Tibial nerve (tissue), 4 donors: Measurements from ENCODE around the gene CNOT2. TPM values are rescaled to one million over a fixed set of nuclear protein-coding genes. Genes with fewer than 3 reads are reported as not detected.

Source experiments
- DNase-seq, 2 donors: peaks; one replicate each; pipeline ENCODE4 v3.0.0-alpha.2; 2019; ENCODE audit warnings: low spot score in 2 of 2
- H3K27ac ChIP-seq, 4 donors: fragments of 200-600 bp; sonication (generic) in 3 of 4; one replicate each; pipeline ENCODE4 v1.5.1; 2017 to 2019; ENCODE audit warnings: mild to moderate bottlenecking in 1 of 4
- H3K27me3 ChIP-seq, 2 donors: fragments of 200-600 bp; sonication (generic) in 1 of 2; one replicate each; pipeline versions ENCODE4 v1.5.1 to v1.6.0; 2017 to 2019
- H3K36me3 ChIP-seq, 3 donors: fragments of 200-600 bp; sonication (generic); one replicate each; pipeline ENCODE4 v1.5.1; 2018 to 2019
- H3K4me1 ChIP-seq, 4 donors: fragments of 200-600 bp; sonication (generic) in 3 of 4; one replicate each; pipeline ENCODE4 v1.5.1; 2017 to 2019
- H3K4me3 ChIP-seq, 4 donors: fragments of 200-600 bp; sonication (generic) in 3 of 4; one replicate each; pipeline ENCODE4 v1.5.1; 2017 to 2019; ENCODE audit warnings: mild to moderate bottlenecking in 1 of 4, moderate library complexity in 1 of 4
- H3K9me3 ChIP-seq, 4 donors: fragments of 200-600 bp; sonication (generic) in 3 of 4; one replicate each; pipeline ENCODE4 v1.5.1; 2017 to 2019
- EP300 ChIP-seq, 2 donors: sonication (generic); formaldehyde crosslinking; IDR thresholded peaks; one replicate each; pipeline ENCODE4 v1.6.1; 2017; ENCODE audit warnings: antibody characterized with exemption in 2 of 2, mild to moderate bottlenecking in 1 of 2
- POLR2A ChIP-seq, 2 donors: fragments of 450-650 bp; IDR thresholded peaks; one replicate each; pipeline ENCODE4 v1.6.1; 2017; ENCODE audit warnings: antibody characterized with exemption in 2 of 2, mild to moderate bottlenecking in 2 of 2, moderate library complexity in 2 of 2
- WGBS, 2 donors: methylation state at CpG; one replicate each; pipeline ENCODE4 v1.1.5; 2018; 5-methylcytosine and 5-hydroxymethylcytosine counted together
- total RNA-seq, 4 donors: library from RNA; depleted of rRNA; stranded (reverse); fragments of >200 nt; gene quantifications; one replicate each; pipeline ENCODE4 v1.1.0, GENCODE V29; 2016
- TF ChIP-seq, protein P1 (sequence below), 5 experiments: fragments of 200-600 bp in 3 of 5; fragments of 450-650 bp in 2 of 5; sonication (generic) in 3 of 5; IDR thresholded peaks; one replicate each; pipeline ENCODE4 v1.5.1; 2016 to 2019; ENCODE audit warnings: antibody characterized with exemption in 5 of 5, mild to moderate bottlenecking in 3 of 5, moderate library complexity in 2 of 5

Gene CNOT2
- total RNA-seq, 4 donors from 2014 or later: 80.6 to 164 (median 132) TPM

GRCh38 chr12:70267550-70267949 lies 24.3 kb downstream of the CNOT2 start:
- Histone ChIP-seq H3K27ac (no peak overlapping the region), H3K27me3 (no peaks in the 10 kb centered on the region), H3K4me3 (no peak overlapping the region), H3K36me3 (peaks cover 0 to 3% (median 0%) of the 10 kb centered on the region in 3 donors), H3K9me3 (no peaks in the 10 kb centered on the region), H3K4me1 (peaks cover 0 to 61% (median 21%) of the 10 kb centered on the region in 4 donors)
- no peak for DNase-seq
- 58 to 64% methylated on average over 1 of the region's 1 CpG for WGBS, 2 donors
- no peak for TF ChIP-seq EP300 (IDR thresholded peaks at IDR 0.05)
- no peak for TF ChIP-seq POLR2A (IDR thresholded peaks at IDR 0.05)
- TF ChIP-seq, protein P1, sequence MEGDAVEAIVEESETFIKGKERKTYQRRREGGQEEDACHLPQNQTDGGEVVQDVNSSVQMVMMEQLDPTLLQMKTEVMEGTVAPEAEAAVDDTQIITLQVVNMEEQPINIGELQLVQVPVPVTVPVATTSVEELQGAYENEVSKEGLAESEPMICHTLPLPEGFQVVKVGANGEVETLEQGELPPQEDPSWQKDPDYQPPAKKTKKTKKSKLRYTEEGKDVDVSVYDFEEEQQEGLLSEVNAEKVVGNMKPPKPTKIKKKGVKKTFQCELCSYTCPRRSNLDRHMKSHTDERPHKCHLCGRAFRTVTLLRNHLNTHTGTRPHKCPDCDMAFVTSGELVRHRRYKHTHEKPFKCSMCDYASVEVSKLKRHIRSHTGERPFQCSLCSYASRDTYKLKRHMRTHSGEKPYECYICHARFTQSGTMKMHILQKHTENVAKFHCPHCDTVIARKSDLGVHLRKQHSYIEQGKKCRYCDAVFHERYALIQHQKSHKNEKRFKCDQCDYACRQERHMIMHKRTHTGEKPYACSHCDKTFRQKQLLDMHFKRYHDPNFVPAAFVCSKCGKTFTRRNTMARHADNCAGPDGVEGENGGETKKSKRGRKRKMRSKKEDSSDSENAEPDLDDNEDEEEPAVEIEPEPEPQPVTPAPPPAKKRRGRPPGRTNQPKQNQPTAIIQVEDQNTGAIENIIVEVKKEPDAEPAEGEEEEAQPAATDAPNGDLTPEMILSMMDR (IDR thresholded peaks at IDR 0.05): no peak

DNA sequence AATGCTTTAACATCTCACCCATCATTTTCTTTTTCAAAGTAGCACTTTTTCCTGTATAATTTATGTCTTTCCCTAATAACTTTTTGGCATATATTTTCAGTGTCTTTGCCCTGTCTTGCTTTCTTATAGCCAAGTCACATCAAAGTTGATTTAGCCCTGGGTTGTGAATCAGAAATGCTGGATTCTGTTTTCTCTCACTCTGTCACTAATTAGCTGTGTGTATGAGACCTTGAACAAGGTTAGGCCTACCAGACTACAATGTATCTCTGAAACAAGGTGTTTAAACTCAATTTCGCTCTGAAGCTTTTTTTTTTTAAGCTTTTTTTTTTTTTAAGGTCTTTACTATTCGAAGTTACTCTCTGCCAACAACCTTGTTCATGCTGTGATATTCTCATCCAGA lies 25.7 kb downstream of the CNOT2 start:
- Histone ChIP-seq H3K36me3 (no peaks in the 10 kb centered on the region), H3K4me3 (no peak overlapping the region), H3K4me1 (peaks cover 0 to 58% (median 19%) of the 10 kb centered on the region in 4 donors), H3K27me3 (no peaks in the 10 kb centered on the region), H3K27ac (no peak overlapping the region), H3K9me3 (no peaks in the 10 kb centered on the region)
- no peak for DNase-seq
- 71 to 82% methylated on average over 2 of the region's 2 CpGs for WGBS, 2 donors
- no peak for TF ChIP-seq EP300 (IDR thresholded peaks at IDR 0.05)
- no peak for TF ChIP-seq POLR2A (IDR thresholded peaks at IDR 0.05)
- TF ChIP-seq, protein P1 (IDR thresholded peaks at IDR 0.05): no peak

GRCh38 chr12:70270108-70270507 lies 26.9 kb downstream of the CNOT2 start:
- DNase-seq: no peak
- H3K9me3 ChIP-seq: no peaks in the 10 kb centered on the region
- no peaks in the 10 kb centered on the region for H3K27me3 ChIP-seq
- TF ChIP-seq POLR2A (IDR thresholded peaks at IDR 0.05) (no peak), EP300 (IDR thresholded peaks at IDR 0.05) (no peak)
- TF ChIP-seq, protein P1 (IDR thresholded peaks at IDR 0.05): no peak
- H3K36me3 ChIP-seq: no peaks in the 10 kb centered on the region
- no peak overlapping the region for H3K4me3 ChIP-seq
- WGBS, 2 donors: 44 to 48% methylated on average over 1 of the region's 1 CpG
- no peak overlapping the region for H3K27ac ChIP-seq
- H3K4me1 ChIP-seq: peaks cover 0 to 54% (median 17%) of the 10 kb centered on the region in 4 donors

DNA sequence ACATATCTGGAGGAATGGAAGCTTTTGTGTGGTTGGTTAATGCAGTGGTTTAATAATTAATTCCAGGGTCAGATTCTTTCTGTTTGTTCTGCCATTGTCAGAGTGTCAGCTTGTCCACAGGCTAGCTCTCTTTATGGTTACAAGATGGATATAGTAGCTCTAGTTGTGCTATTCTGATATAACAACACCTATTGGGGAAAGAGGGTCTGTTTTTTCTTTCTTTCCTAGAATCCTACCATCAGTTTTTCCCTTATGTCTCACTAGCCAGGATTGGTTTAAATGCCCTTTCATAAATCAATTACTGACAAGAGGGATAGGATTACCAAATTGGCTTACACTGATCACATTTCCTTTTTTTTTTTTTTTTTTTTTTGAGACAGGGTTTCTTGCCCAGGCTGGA lies 27.8 kb downstream of the CNOT2 start:
- TF ChIP-seq EP300 (IDR thresholded peaks at IDR 0.05) (no peak), POLR2A (IDR thresholded peaks at IDR 0.05) (no peak)
- TF ChIP-seq, protein P1 (IDR thresholded peaks at IDR 0.05): no peak

GRCh38 chr12:70272510-70272909 lies 29.3 kb downstream of the CNOT2 start:
- H3K4me3 ChIP-seq: no peak overlapping the region
- WGBS, 2 donors: 86 to 87% methylated on average over 3 of the region's 3 CpGs
- H3K4me1 ChIP-seq: peaks cover 0 to 56% (median 13%) of the 10 kb centered on the region in 4 donors
- DNase-seq: no peak
- no peaks in the 10 kb centered on the region for H3K9me3 ChIP-seq
- H3K36me3 ChIP-seq: no peaks in the 10 kb centered on the region
- TF ChIP-seq POLR2A (IDR thresholded peaks at IDR 0.05) (no peak), EP300 (IDR thresholded peaks at IDR 0.05) (no peak)
- TF ChIP-seq, protein P1 (IDR thresholded peaks at IDR 0.05): no peak
- no peak overlapping the region for H3K27ac ChIP-seq
- no peaks in the 10 kb centered on the region for H3K27me3 ChIP-seq

More for the DNA sequence above, 27.8 kb downstream of the CNOT2 start:
- Histone ChIP-seq H3K4me1 (peaks cover 0 to 50% (median 14%) of the 10 kb centered on the region in 4 donors), H3K27me3 (no peaks in the 10 kb centered on the region), H3K9me3 (no peaks in the 10 kb centered on the region), H3K4me3 (no peak overlapping the region), H3K36me3 (no peaks in the 10 kb centered on the region), H3K27ac (no peak overlapping the region)
- DNase-seq: no peak
